IMR-90 (cell line): ENCODE measurements around the gene PXMP2. TPM values are rescaled to one million over a fixed set of nuclear protein-coding genes. Genes with fewer than 3 reads are reported as not detected.

Source experiments
- ATAC-seq: fragments of 200-7000 bp; cut with Tn5 transposase; 2 replicates; pipeline ENCODE4 v1.9.1; 2020; ENCODE audit warnings: low read depth, mild to moderate bottlenecking, moderate library complexity
- BruUV-seq: library from RNA; stranded (reverse); fragments of 400-500 nt; replicated peaks from 2 replicates; lab custom pipeline; 2021; lab: Mats Ljungman, UMichigan
- CTCF ChIA-PET: fragments of 300-600 bp; formaldehyde crosslinking; extraction: SDS; loops from one replicate; lab custom pipeline; 2021; ENCODE audit warnings: antibody characterized with exemption; lab: Yijun Ruan, JAX
- POLR2A ChIA-PET: fragments of 300-600 bp; sonication (Branson Sonifier 250); formaldehyde crosslinking; loops from one replicate; lab custom pipeline; 2022; ENCODE audit warnings: antibody characterized with exemption; ENCODE audit not compliant: unreplicated experiment; lab: Charles Lee
- DNase-seq: peaks from one replicate; pipeline ENCODE4 v3.0.0; 2013
- H2AFZ ChIP-seq: replicated peaks from 2 replicates; pipeline ENCODE3; 2013; ENCODE audit warnings: low read length, mild to moderate bottlenecking; ENCODE audit not compliant: poor library complexity
- H2AK5ac ChIP-seq: 2 replicates; pipeline ENCODE4 v1.6.1; 2013; ENCODE audit warnings: low read depth, low read length, inconsistent platforms
- H2AK9ac ChIP-seq: replicated peaks from 2 replicates; pipeline ENCODE3; 2013; ENCODE audit warnings: mild to moderate bottlenecking, low read depth, low read length, moderate library complexity; ENCODE audit not compliant: poor library complexity
- H2BK120ac ChIP-seq: 2 replicates; pipeline ENCODE4 v1.6.1; 2013; ENCODE audit warnings: low read depth, low read length, inconsistent platforms
- H2BK15ac ChIP-seq: 3 replicates; pipeline ENCODE4 v1.6.1; 2013; ENCODE audit warnings: low read depth, low read length, inconsistent platforms
- H2BK20ac ChIP-seq: 2 replicates; pipeline ENCODE4 v1.6.1; 2013; ENCODE audit warnings: low read depth, mild to moderate bottlenecking, inconsistent platforms, low read length, moderate library complexity
- H2BK5ac ChIP-seq: 2 replicates; pipeline ENCODE4 v1.6.1; 2013; ENCODE audit warnings: mild to moderate bottlenecking, low read depth, low read length, inconsistent platforms; ENCODE audit not compliant: poor library complexity, severe bottlenecking
- H3K14ac ChIP-seq: replicated peaks from 2 replicates; pipeline ENCODE4 v1.6.1; 2013; ENCODE audit warnings: low read depth, low read length, inconsistent platforms
- H3K18ac ChIP-seq: 2 replicates; pipeline ENCODE4 v1.6.1; 2013; ENCODE audit warnings: low read depth, low read length, control low read depth
- H3K23ac ChIP-seq: 2 replicates; pipeline ENCODE4 v1.6.1; 2013; ENCODE audit warnings: low read depth, low read length, inconsistent platforms
- H3K27ac ChIP-seq: 2 replicates; pipeline ENCODE4 v1.5.1; 2013; ENCODE audit warnings: mild to moderate bottlenecking, control low read depth, low read length; ENCODE audit not compliant: insufficient read depth
- H3K27me3 ChIP-seq: 2 replicates; pipeline ENCODE4 v1.6.1; 2013; ENCODE audit warnings: low read length; ENCODE audit not compliant: control insufficient read depth, insufficient read depth
- H3K36me3 ChIP-seq: 2 replicates; pipeline ENCODE4 v1.6.1; 2013; ENCODE audit warnings: low read length, mixed read lengths; ENCODE audit not compliant: control insufficient read depth, insufficient read depth
- H3K4ac ChIP-seq: 2 replicates; pipeline ENCODE4 v1.6.1; 2013; ENCODE audit warnings: low read depth, low read length, inconsistent platforms
- H3K4me1 ChIP-seq: 2 replicates; pipeline ENCODE4 v1.6.1; 2013; ENCODE audit warnings: low read length, mixed read lengths; ENCODE audit not compliant: control insufficient read depth, insufficient read depth
- H3K4me2 ChIP-seq: 2 replicates; pipeline ENCODE4 v1.6.1; 2013; ENCODE audit warnings: low read depth, mild to moderate bottlenecking, control low read depth, low read length, moderate library complexity
- H3K4me3 ChIP-seq: 2 replicates; pipeline ENCODE4 v1.5.1; 2013; ENCODE audit warnings: low read depth, mild to moderate bottlenecking, control low read depth, low read length, moderate library complexity; ENCODE audit not compliant: insufficient read depth
- H3K56ac ChIP-seq: 2 replicates; pipeline ENCODE4 v1.6.1; 2013; ENCODE audit warnings: low read length, inconsistent platforms; ENCODE audit not compliant: insufficient read depth; ENCODE audit errors: extremely low read depth
- H3K79me1 ChIP-seq, 2 experiments: 2 replicates each; pipeline ENCODE4 v1.6.1; 2013; ENCODE audit warnings: low read length in 2 of 2, inconsistent platforms in 1 of 2, low read depth in 1 of 2
- H3K9ac ChIP-seq: 2 replicates; pipeline ENCODE4 v1.6.1; 2013; ENCODE audit warnings: low read depth, low read length, control low read depth
- H3K9me1 ChIP-seq: 2 replicates; pipeline ENCODE4 v1.6.1; 2013; ENCODE audit warnings: low read length, inconsistent platforms; ENCODE audit not compliant: insufficient read depth
- H3K9me3 ChIP-seq: 2 replicates; pipeline ENCODE4 v1.6.1; 2013; ENCODE audit warnings: low read length; ENCODE audit not compliant: control insufficient read depth, insufficient read depth
- H4K20me1 ChIP-seq: 2 replicates; pipeline ENCODE4 v1.6.1; 2013; ENCODE audit warnings: low read length, inconsistent platforms; ENCODE audit not compliant: insufficient read depth
- H4K5ac ChIP-seq: 2 replicates; pipeline ENCODE4 v1.6.1; 2013; ENCODE audit warnings: mild to moderate bottlenecking, low read depth, low read length, control low read depth
- H4K8ac ChIP-seq, 2 experiments: 2 replicates each; pipeline ENCODE4 v1.6.1; 2013; ENCODE audit warnings: low read depth in 2 of 2, low read length in 2 of 2, control low read depth in 1 of 2, inconsistent platforms in 1 of 2
- H4K91ac ChIP-seq: 2 replicates; pipeline ENCODE4 v1.6.1; 2013; ENCODE audit warnings: low read depth, low read length, inconsistent platforms; ENCODE audit not compliant: insufficient read depth
- BHLHE40 ChIP-seq: fragments of 150-350 bp; IDR thresholded peaks from 2 replicates; pipeline ENCODE4 v1.6.1; 2016; ENCODE audit warnings: mild to moderate bottlenecking, low read depth, low read length
- CEBPB ChIP-seq: IDR thresholded peaks from 2 replicates; pipeline ENCODE4 v1.6.1; 2012; ENCODE audit warnings: low read depth, low read length, improper control_type of control experiment
- CHD1 ChIP-seq: IDR thresholded peaks from 2 replicates; pipeline ENCODE4 v1.6.1; 2012; ENCODE audit warnings: low read depth, low read length, improper control_type of control experiment
- FOS ChIP-seq: fragments of 150-350 bp; IDR thresholded peaks from 2 replicates; pipeline ENCODE4 v1.6.1; 2016; ENCODE audit warnings: low read depth, low read length
- MAFK ChIP-seq: IDR thresholded peaks from 2 replicates; pipeline ENCODE4 v1.6.1; 2012; ENCODE audit warnings: low read depth, low read length, improper control_type of control experiment
- MXI1 ChIP-seq: IDR thresholded peaks from 2 replicates; pipeline ENCODE4 v1.6.1; 2012; ENCODE audit warnings: low read depth, mild to moderate bottlenecking, low read length, moderate library complexity, borderline replicate concordance
- POLR2A ChIP-seq: IDR thresholded peaks from 2 replicates; pipeline ENCODE4 v1.6.1; 2012; ENCODE audit warnings: mild to moderate bottlenecking, low read depth, low read length
- RAD21 ChIP-seq: IDR thresholded peaks from 2 replicates; pipeline ENCODE4 v1.6.1; 2012; ENCODE audit warnings: low read length, improper control_type of control experiment
- RCOR1 ChIP-seq: IDR thresholded peaks from 2 replicates; pipeline ENCODE4 v1.6.1; 2012; ENCODE audit warnings: mild to moderate bottlenecking, low read length, improper control_type of control experiment; ENCODE audit not compliant: insufficient replicate concordance
- SMC3 ChIP-seq: fragments of 150-350 bp; IDR thresholded peaks from 2 replicates; pipeline ENCODE4 v1.6.1; 2016; ENCODE audit warnings: low read depth, mild to moderate bottlenecking, antibody characterized with exemption, low read length, moderate library complexity
- WGBS, 2 experiments: methylation state at CpG; one replicate each; pipeline versions ENCODE4 v1.1.5 to v1.1.7; 2013; ENCODE audit warnings: missing lambda C conversion rate in 2 of 2; ENCODE audit not compliant: insufficient read length in 1 of 2; ENCODE audit errors: extremely low coverage in 2 of 2; 5-methylcytosine and 5-hydroxymethylcytosine counted together
- dilution Hi-C: fragments of 300-500 bp; cut with HindIII; formaldehyde crosslinking; loops from one replicate; pipeline ENCODE4 v1.14.3; 2018; ENCODE audit warnings: low sequenced_read_pairs; ENCODE audit not compliant: unreplicated experiment
- in situ Hi-C: fragments of 300-500 bp; cut with MboI; formaldehyde crosslinking; loops from 3 replicates; pipeline ENCODE4 v1.14.3; 2019; ENCODE audit warnings: low sequenced_read_pairs, inconsistent platforms, mixed read lengths
- intact Hi-C: fragments of 100-400 bp; cut with micrococcal nuclease; formaldehyde crosslinking; loops from 2 replicates; pipeline ENCODE4 v1.10.0; 2022
- polyA plus RNA-seq, 3 experiments: library from polyadenylated mRNA; depleted of rRNA; stranded (reverse); fragments of >200 nt; gene quantifications; 2 replicates each; pipeline ENCODE4 v1.2.3, GENCODE V29; 2012; ENCODE audit warnings: low replicate concordance in 1 of 3
- total RNA-seq: library from RNA; depleted of rRNA; stranded (reverse); fragments of >200 nt; gene quantifications from 2 replicates; pipeline ENCODE4 v1.2.3, GENCODE V29; 2012

Gene PXMP2
- total and polyA plus RNA-seq, 2 of the 4 experiments (the other 2 are of a cell fraction): 10.9 to 20.1 TPM

- no peak for TF ChIP-seq SMC3
These were observed 18.9 kb upstream of the PXMP2 start (continued) for GRCh38 chr12:132668191-132669088.

GRCh38 chr12:132669166-132669879 is 18.1 kb upstream of the PXMP2 start:
- H4K8ac ChIP-seq: no peak overlapping the region
- H3K9me3 ChIP-seq: no peaks in the 10 kb centered on the region
- no peak overlapping the region for H2BK5ac ChIP-seq
- H3K4me1 ChIP-seq: no peaks in the 10 kb centered on the region
- dilution Hi-C loops (no loop called here), intact Hi-C loops (no loop called here), in situ Hi-C loops (no loop called here)
- H3K14ac ChIP-seq: no peak overlapping the region
- H3K9me1 ChIP-seq: peaks cover 6% of the 10 kb centered on the region; the same call in 1 of the 2 replicates
- no peak overlapping the region for H3K4me3 ChIP-seq
- peaks cover 46% of the 10 kb centered on the region for H3K36me3 ChIP-seq
- H3K18ac ChIP-seq: no peak overlapping the region
- H3K27me3 ChIP-seq: no peaks in the 10 kb centered on the region
- no peak overlapping the region for H3K27ac ChIP-seq
- no TSS peak for BruUV-seq
- H4K5ac ChIP-seq: no peak overlapping the region
- H3K9ac ChIP-seq: no peak overlapping the region
- no peak overlapping the region for H2BK15ac ChIP-seq
- H4K91ac ChIP-seq: no peak overlapping the region
- H2AK5ac ChIP-seq: no peak overlapping the region
- ATAC-seq (no peak), DNase-seq (no peak)
- H3K4me2 ChIP-seq: no peak overlapping the region
- H2AFZ ChIP-seq: no peak overlapping the region
- H4K20me1 ChIP-seq: no peaks in the 10 kb centered on the region; the same call in 1 of the 2 replicates
- no peak for TF ChIP-seq FOS
- TF ChIP-seq CHD1: no peak
- no peak for TF ChIP-seq SMC3
- TF ChIP-seq RAD21: no peak
- TF ChIP-seq MAFK: no peak
- TF ChIP-seq POLR2A: no peak
- no peak for TF ChIP-seq MXI1
- TF ChIP-seq RCOR1: no peak
- TF ChIP-seq CEBPB: no peak
- no peak for TF ChIP-seq BHLHE40
- no peak overlapping the region for H2BK120ac ChIP-seq
- CTCF ChIA-PET: no interaction called here
- H3K79me1 ChIP-seq: no peaks in the 10 kb centered on the region
- H2AK9ac ChIP-seq: no peak overlapping the region
- WGBS, 2 experiments: 85% methylated on average over 10 of the region's 17 CpGs; no CpG with 5 or more reads in 1 of the 2 experiments
- no peak overlapping the region for H3K56ac ChIP-seq
- no peak overlapping the region for H2BK20ac ChIP-seq
- no peak overlapping the region for H3K23ac ChIP-seq
- H3K4ac ChIP-seq: no peak overlapping the region
- POLR2A ChIA-PET: no interaction called here
